Ovary (tissue), 9 donors: Measurements from ENCODE around the gene TMOD3. TPM values are rescaled to one million over a fixed set of nuclear protein-coding genes. Genes with fewer than 3 reads are reported as not detected.
A peak's percentile ranks its signal among the peaks of the same experiment; 100 is the strongest.

Experiments used
- DNase-seq, 5 donors: peaks; one replicate each; pipeline ENCODE4 v3.0.0-alpha.2; 2019 to 2020
- H3K27ac ChIP-seq, 2 donors: fragments of 200-600 bp; one replicate each; pipeline versions ENCODE4 v1.5.1 to v1.8.0; 2019 to 2022
- H3K27me3 ChIP-seq: fragments of 200-600 bp; one replicate; pipeline ENCODE4 v1.8.0; 2022
- H3K36me3 ChIP-seq: fragments of 200-600 bp; sonication (generic); one replicate; pipeline ENCODE4 v1.5.1; 2019
- H3K4me1 ChIP-seq: one replicate; pipeline ENCODE4 v1.8.1; 2013; ENCODE audit warnings: mild to moderate bottlenecking, moderate library complexity; ENCODE audit not compliant: insufficient read depth
- H3K4me3 ChIP-seq: fragments of 200-600 bp; sonication (generic); one replicate; pipeline ENCODE4 v1.5.1; 2017
- H3K9me3 ChIP-seq, 2 donors: fragments of 200-600 bp in 1 of 2; sonication (generic) in 1 of 2; one replicate each; pipeline versions ENCODE4 v1.5.1 to v1.8.1; 2013 to 2019; ENCODE audit warnings: mild to moderate bottlenecking in 1 of 2, moderate library complexity in 1 of 2
- CTCF ChIP-seq, 3 donors: fragments of 450-650 bp in 2 of 3; fragments of 200-600 bp in 1 of 3; IDR thresholded peaks; one replicate each; pipeline versions ENCODE4 v1.5.1 to v1.8.0; 2016 to 2022; ENCODE audit warnings: antibody characterized with exemption in 3 of 3, mild to moderate bottlenecking in 1 of 3
- EP300 ChIP-seq: sonication (generic); formaldehyde crosslinking; IDR thresholded peaks from one replicate; pipeline ENCODE4 v1.6.1; 2017; ENCODE audit warnings: antibody characterized with exemption
- POLR2A ChIP-seq: fragments of 450-650 bp; IDR thresholded peaks from one replicate; pipeline ENCODE4 v1.6.1; 2017; ENCODE audit warnings: antibody characterized with exemption, mild to moderate bottlenecking, moderate library complexity
- WGBS, 3 donors: extraction: QIAGEN DNeasy Blood & Tissue Kit in 1 of 3; methylation state at CpG; one replicate each; pipeline versions ENCODE4 v1.1.5 to v1.1.7; 2013 to 2017; 5-methylcytosine and 5-hydroxymethylcytosine counted together
- intact Hi-C, 4 donors: fragments of 100-400 bp; cut with DNase I; formaldehyde crosslinking; loops; one replicate each; pipeline versions ENCODE4 v1.11.0 to v1.15.1; 2022 to 2023
- polyA plus RNA-seq, 2 donors: library from polyadenylated mRNA; stranded (reverse); fragments of 200-250 nt in 1 of 2; fragments of 350-450 nt in 1 of 2; fragmentation: Illumina TruSeq in 1 of 2; extraction: RNeasy Lipid Tissue Mini Kit (QIAGEN cat#74804) in 1 of 2; gene quantifications; one replicate each; pipeline ENCODE4 v1.2.3, GENCODE V29; 2013 to 2014
- total RNA-seq, 7 donors: library from RNA; depleted of rRNA in 2 of 7; stranded (reverse); fragments of >200 nt in 2 of 7; fragmentation: NEBNext Ultra II Directional in 3 of 7; extraction: Animal tissue kit (Norgen Biotek cat#: 25700) in 3 of 7; gene quantifications; one replicate each; pipeline versions ENCODE4 v1.1.0 to v1.2.4, GENCODE V29; 2016 to 2023
- donor health status: DM: no; HTN: no; CAD: no; lungs with moderate emphysema.
- donor health status: DM: no; HTN: no; CAD: no.
- donor health status: Bipolar disorder and iron deficiency.
- donor health status: DM: yes; HTN: yes; CAD: no.
- donor health status: DM: no; HTN: no; CAD: no.
- donor health status: DM: yes; HTN: yes; CAD: no.

Gene TMOD3
- total and polyA plus RNA-seq, 9 donors = 9.4 to 35.5 (median 24.1) TPM

- no peaks in the 10 kb centered on the region for H3K27me3 ChIP-seq
- no peak overlapping the region for H3K4me3 ChIP-seq
- no peaks in the 10 kb centered on the region for H3K9me3 ChIP-seq
- TF ChIP-seq POLR2A (no peak), EP300 (no peak), CTCF (IDR thresholded peaks at IDR 0.05) (peak; percentile 22 to 55 (median 50))
- WGBS, 3 donors = 30 to 41% (median 38%) methylated on average over 2 of the region's 2 CpGs
- intact Hi-C loops = no loop called here
- H3K36me3 ChIP-seq = no peaks in the 10 kb centered on the region
- H3K27ac ChIP-seq = no peak overlapping the region
- no peak for DNase-seq
- H3K4me1 ChIP-seq = peaks cover 3% of the 10 kb centered on the region
These were observed 59.2 kb downstream of the TMOD3 start for GRCh38 chr15:51888593-51889195.

DNA sequence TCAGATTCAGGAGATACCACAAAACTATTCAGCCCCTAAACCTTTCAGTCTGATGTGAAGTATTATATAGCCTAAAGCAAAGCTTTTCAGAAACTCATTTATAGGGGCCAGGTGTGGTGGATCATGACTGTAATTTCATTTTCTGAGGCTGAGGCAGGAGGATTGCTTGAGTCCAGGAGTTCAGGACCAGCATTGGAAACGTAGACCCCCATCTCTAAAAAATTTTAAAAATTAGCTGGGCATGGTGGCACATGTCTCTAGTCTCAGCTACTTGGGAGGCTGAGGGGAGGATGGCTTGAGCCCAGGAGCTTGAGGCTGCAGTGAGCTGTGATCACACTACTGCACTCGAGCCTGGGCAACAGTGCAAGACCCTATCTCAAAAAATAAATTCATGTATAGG is 60.0 kb downstream of the TMOD3 start:
- Histone ChIP-seq H3K9me3 (no peaks in the 10 kb centered on the region), H3K4me1 (peaks cover 3% of the 10 kb centered on the region), H3K36me3 (no peaks in the 10 kb centered on the region), H3K27me3 (no peaks in the 10 kb centered on the region), H3K27ac (no peak overlapping the region), H3K4me3 (no peak overlapping the region)
- intact Hi-C loops = no loop called here
- no peak for DNase-seq
- no peak for TF ChIP-seq CTCF (IDR thresholded peaks at IDR 0.05)
- no peak for TF ChIP-seq EP300
- no peak for TF ChIP-seq POLR2A
- 94 to 98% (median 97%) methylated on average over 2 of the region's 2 CpGs for WGBS, 3 donors

DNA sequence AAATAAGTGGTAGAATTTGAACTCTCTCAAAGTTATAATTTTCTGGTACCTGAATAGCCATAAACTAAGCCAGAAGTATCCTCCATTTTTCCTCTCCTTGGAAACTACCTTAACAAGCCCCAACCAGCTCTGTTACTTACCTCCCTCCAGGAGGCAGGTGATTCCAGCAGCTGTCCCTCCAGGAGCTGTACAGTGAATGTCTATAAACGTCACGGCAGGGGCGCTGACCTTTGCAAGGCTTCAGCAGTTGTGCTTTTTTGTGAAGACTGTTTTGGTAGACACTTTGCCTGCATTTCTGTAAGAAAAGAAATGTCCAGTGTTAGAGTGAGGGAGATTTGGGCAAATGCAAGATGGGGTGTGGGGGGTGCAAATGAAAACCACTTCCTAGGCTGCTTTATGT is 75.0 kb downstream of the TMOD3 start:
- no peaks in the 10 kb centered on the region for H3K27me3 ChIP-seq
- DNase-seq = no peak
- H3K4me3 ChIP-seq = no peak overlapping the region
- intact Hi-C loops = no loop called here
- H3K27ac ChIP-seq = no peak overlapping the region
- H3K4me1 ChIP-seq = no peaks in the 10 kb centered on the region
- no peaks in the 10 kb centered on the region for H3K9me3 ChIP-seq
- no peaks in the 10 kb centered on the region for H3K36me3 ChIP-seq
- TF ChIP-seq CTCF (IDR thresholded peaks at IDR 0.05) = no peak
- no peak for TF ChIP-seq POLR2A
- TF ChIP-seq EP300 = no peak
- WGBS, 3 donors = 82 to 85% (median 85%) methylated on average over 3 of the region's 3 CpGs

GRCh38 chr15:51904931-51905330 is 75.5 kb downstream of the TMOD3 start:
- 61 to 69% (median 67%) methylated on average over 4 of the region's 4 CpGs for WGBS, 3 donors

More at GRCh38 chr15:51904931-51905330, 75.5 kb downstream of the TMOD3 start:
- Histone ChIP-seq H3K4me3 (no peak overlapping the region), H3K4me1 (no peaks in the 10 kb centered on the region), H3K9me3 (no peaks in the 10 kb centered on the region), H3K36me3 (no peaks in the 10 kb centered on the region), H3K27ac (no peak overlapping the region), H3K27me3 (no peaks in the 10 kb centered on the region)
- no peak for DNase-seq
- TF ChIP-seq EP300 = no peak
- no peak for TF ChIP-seq POLR2A
- TF ChIP-seq CTCF (IDR thresholded peaks at IDR 0.05) = no peak
- intact Hi-C loops = no loop called here
